NB4 (cell line): Measurements from ENCODE around the gene RYR3.

Experiments used
- CTCF ChIP-seq: IDR thresholded peaks from one replicate; pipeline ENCODE4 v1.5.1; 2012; ENCODE audit warnings: low read depth, low read length
- MAX ChIP-seq: IDR thresholded peaks from 2 replicates; pipeline ENCODE4 v1.6.1; 2011; ENCODE audit warnings: low read depth, low read length
- MYC ChIP-seq: IDR thresholded peaks from 2 replicates; pipeline ENCODE4 v1.6.1; 2011; ENCODE audit warnings: low read depth, low read length
- POLR2A ChIP-seq: IDR thresholded peaks from 2 replicates; pipeline ENCODE4 v1.6.1; 2011; ENCODE audit warnings: mild to moderate bottlenecking; ENCODE audit not compliant: insufficient read length; ENCODE audit errors: extremely low read depth

GRCh38 chr15:33392453-33392852 lies 81.7 kb downstream of the RYR3 start:
- TF ChIP-seq MAX (no peak), CTCF (no peak), POLR2A (no peak), MYC (no peak)
